Type B pancreatic cell (in vitro differentiated cells): Measurements from ENCODE around the gene TTC28. TPM values are rescaled to one million over a fixed set of nuclear protein-coding genes. Genes with fewer than 3 reads are reported as not detected.

Experiments used
- DNase-seq: peaks from one replicate; pipeline ENCODE4 v3.0.0; 2021; ENCODE audit warnings: mixed read lengths; ENCODE audit not compliant: unreplicated experiment; ENCODE audit errors: extremely low spot score
- H3K27ac Mint-ChIP-seq: 2 replicates; pipeline ENCODE4 v1.8.0; 2021; ENCODE audit warnings: mild to moderate bottlenecking, mixed read lengths
- H3K27me3 Mint-ChIP-seq: 2 replicates; pipeline ENCODE4 v1.8.0; 2021; ENCODE audit warnings: mixed read lengths
- H3K36me3 Mint-ChIP-seq: 2 replicates; pipeline ENCODE4 v1.8.0; 2021; ENCODE audit warnings: mixed read lengths
- H3K4me1 Mint-ChIP-seq: one replicate; pipeline ENCODE4 v1.8.0; 2021; ENCODE audit warnings: mixed read lengths; ENCODE audit not compliant: unreplicated experiment
- H3K4me3 Mint-ChIP-seq: 2 replicates; pipeline ENCODE4 v1.8.0; 2021; ENCODE audit warnings: mild to moderate bottlenecking, mixed read lengths
- H3K9me3 Mint-ChIP-seq: 2 replicates; pipeline ENCODE4 v1.8.0; 2021; ENCODE audit warnings: mixed read lengths
- CTCF ChIP-seq: fragments of 200-600 bp; sonication (generic); conservative IDR thresholded peaks from 2 replicates; pipeline ENCODE4 v1.5.0; 2021; ENCODE audit warnings: antibody characterized with exemption, mild to moderate bottlenecking
- total RNA-seq: library from RNA; stranded (reverse); gene quantifications from 2 replicates; pipeline ENCODE4 v1.2.1, GENCODE V29; 2021; ENCODE audit warnings: low replicate concordance

TTC28 gene
- total RNA-seq, 1 donor from 2014 or later, result 59.2 TPM

DNA sequence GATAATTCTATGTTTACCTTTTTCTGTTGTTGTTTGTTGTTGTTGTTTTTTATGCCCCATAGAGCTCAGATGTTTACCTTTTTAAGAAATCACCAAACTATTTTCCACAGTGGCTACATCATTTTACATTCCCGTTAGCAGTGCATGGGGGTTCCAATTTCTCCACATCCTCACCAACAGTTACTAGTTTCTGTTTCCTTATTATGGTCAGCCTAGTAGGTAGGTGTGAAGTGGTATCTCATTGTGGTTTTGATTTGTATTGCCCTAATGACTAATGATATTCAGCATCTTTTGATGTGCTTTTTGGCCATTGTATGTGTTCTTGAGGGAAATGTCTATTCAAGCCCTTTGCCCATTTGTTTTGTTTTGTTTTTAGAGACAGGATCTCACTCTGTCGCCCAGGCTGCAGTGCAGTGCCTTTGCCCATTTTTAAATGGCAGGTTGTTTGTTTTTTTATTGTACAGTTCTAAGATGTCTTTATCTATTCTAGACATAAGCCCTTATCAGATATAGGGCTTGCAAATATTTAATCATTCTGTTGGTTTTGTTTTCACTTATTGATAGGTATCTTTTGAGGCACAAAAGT, 34.5 kb upstream of the TTC28 start:
- Mint-ChIP-seq H3K36me3 (peaks cover 9% of the 10 kb centered on the region), H3K27ac (no peak overlapping the region), H3K9me3 (no peaks in the 10 kb centered on the region), H3K27me3 (no peaks in the 10 kb centered on the region), H3K4me3 (no peak overlapping the region), H3K4me1 (peaks cover 17% of the 10 kb centered on the region)
- no peak for TF ChIP-seq CTCF
- no peak for DNase-seq

- H3K36me3 Mint-ChIP-seq, result peaks cover 21% of the 10 kb centered on the region
- H3K4me1 Mint-ChIP-seq, result peaks cover 19% of the 10 kb centered on the region
- DNase-seq, result no peak
- H3K9me3 Mint-ChIP-seq, result no peaks in the 10 kb centered on the region
- H3K4me3 Mint-ChIP-seq, result no peak overlapping the region
- peak; percentile 39 for TF ChIP-seq CTCF
- H3K27ac Mint-ChIP-seq, result peak overlapping the region; percentile 46
- no peaks in the 10 kb centered on the region for H3K27me3 Mint-ChIP-seq
Measured at GRCh38 chr22:28711820-28712777, 32.5 kb upstream of the TTC28 start.

- TF ChIP-seq CTCF, result no peak
- Mint-ChIP-seq H3K4me3 (no peak overlapping the region), H3K9me3 (no peaks in the 10 kb centered on the region), H3K4me1 (peaks cover 20% of the 10 kb centered on the region), H3K36me3 (peaks cover 21% of the 10 kb centered on the region), H3K27me3 (no peaks in the 10 kb centered on the region), H3K27ac (peak overlapping the region; percentile 55)
- DNase-seq, result no peak
Measured at GRCh38 chr22:28711341-28711740, 31.7 kb upstream of the TTC28 start.

DNA sequence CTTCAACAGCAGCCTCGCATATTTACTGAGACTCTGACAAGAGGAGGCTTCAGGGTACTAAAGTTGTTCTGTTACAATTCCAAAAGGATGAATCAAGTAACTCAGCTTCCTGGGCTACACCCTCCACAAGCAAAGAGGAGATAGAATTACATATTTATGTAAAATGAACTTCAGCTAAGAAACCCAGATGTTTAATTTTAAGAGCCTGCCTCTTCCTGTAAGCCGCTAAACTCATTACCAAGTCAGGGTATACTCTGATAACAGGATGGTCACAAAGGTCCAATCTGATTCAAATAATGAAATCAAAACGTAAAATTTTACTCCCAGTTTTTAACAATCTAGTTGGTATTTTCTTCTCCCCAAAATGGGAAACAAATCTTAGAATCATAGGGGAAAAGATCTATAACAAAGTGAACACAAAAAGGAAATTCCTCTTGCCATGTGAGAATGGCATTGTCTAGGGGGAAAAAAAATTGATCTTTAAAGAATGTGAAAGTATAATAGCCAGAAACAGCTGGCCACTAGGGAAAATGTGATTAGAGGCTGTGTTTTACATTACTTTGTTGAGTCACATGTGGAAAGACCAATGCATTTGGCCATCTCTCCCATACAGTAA, 31.0 kb upstream of the TTC28 start:
- no peak for TF ChIP-seq CTCF
- Mint-ChIP-seq H3K4me1 (peaks cover 20% of the 10 kb centered on the region), H3K27ac (peak overlapping the region; percentile 55), H3K27me3 (no peaks in the 10 kb centered on the region), H3K9me3 (no peaks in the 10 kb centered on the region), H3K4me3 (peak overlapping the region; percentile 37), H3K36me3 (peaks cover 21% of the 10 kb centered on the region)
- no peak for DNase-seq

DNA sequence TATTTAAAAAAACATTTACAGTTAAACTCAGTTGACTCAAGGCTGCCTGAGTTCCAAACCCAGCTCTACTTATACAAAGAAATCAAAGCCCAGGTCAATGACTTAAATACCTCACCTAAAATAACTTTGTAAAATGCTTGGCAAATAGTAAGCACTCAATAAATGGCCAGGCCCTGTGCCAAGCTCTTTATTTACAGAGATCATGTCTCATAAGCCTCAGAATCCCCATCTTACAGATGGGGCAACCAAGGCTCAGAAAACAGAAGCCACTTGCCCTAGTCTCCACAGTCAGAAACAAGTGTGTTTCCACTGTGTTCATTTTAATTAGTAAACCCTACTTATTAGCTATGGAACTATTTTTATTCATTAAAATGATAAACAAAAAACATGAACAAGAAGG, 30.5 kb upstream of the TTC28 start:
- no peak for TF ChIP-seq CTCF
- H3K27ac Mint-ChIP-seq, result no peak overlapping the region
- H3K27me3 Mint-ChIP-seq, result no peaks in the 10 kb centered on the region
- peaks cover 20% of the 10 kb centered on the region for H3K4me1 Mint-ChIP-seq
- H3K9me3 Mint-ChIP-seq, result no peaks in the 10 kb centered on the region
- DNase-seq, result no peak
- H3K36me3 Mint-ChIP-seq, result peaks cover 21% of the 10 kb centered on the region
- H3K4me3 Mint-ChIP-seq, result no peak overlapping the region
